Activated CD4-positive, alpha-beta T cell treated with anti-CD3 and anti-CD28 coated beads, Interleukin-2, amount 50 U/mL, for 16 hours (primary cell): ENCODE results near the gene SCN11A.
A peak's percentile ranks its signal among the peaks of the same experiment; 100 is the strongest.
"Not testable (repeated sequence)": the region's sequence is repeated elsewhere in the genome, so short reads cannot be mapped to it uniquely, and the experiment has no call there.

Source experiments
- DNase-seq: peaks from one replicate; pipeline ENCODE4 v3.0.0-alpha.2; 2020

SCN11A gene

DNA sequence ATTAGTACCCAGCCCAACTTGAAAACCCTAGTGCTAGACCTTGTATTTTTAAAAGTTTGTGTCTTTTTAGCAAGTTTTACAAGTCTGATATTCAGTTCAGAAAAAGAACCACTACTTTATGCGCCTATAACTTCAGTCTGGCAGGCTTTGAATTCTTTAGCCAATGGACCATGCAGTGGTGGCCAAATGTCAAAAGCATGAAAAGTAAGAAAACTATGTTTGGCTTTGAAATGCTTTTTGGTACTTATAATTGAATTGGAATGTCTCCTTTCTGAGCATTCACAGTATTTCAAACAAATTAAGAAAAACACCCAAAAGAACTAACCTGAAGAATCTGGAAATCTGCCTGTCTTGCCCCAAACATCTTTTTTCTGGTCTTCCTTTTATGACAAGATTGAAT lies 12.9 kb upstream of the SCN11A start:
- DNase-seq, result no peak

DNA sequence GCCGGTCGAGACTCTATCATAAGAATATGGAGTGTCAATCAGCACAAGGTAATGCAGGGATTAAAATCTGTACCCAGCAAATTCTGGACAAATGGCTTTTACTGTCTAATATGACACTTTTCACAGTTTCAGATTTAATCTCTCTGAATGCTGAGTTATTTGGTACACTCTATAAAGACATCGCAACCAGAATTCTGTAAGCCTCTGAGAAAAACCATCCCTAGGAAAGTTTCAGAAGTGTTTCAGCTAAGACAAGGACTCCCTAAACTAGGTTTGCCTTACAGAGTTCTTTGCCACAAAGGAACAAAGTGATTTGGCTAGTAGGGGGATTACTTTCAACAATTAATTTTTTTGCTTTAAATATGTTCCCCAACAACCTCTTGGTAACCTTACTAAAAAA lies 11.4 kb upstream of the SCN11A start:
- peak; percentile 48 for DNase-seq

DNA sequence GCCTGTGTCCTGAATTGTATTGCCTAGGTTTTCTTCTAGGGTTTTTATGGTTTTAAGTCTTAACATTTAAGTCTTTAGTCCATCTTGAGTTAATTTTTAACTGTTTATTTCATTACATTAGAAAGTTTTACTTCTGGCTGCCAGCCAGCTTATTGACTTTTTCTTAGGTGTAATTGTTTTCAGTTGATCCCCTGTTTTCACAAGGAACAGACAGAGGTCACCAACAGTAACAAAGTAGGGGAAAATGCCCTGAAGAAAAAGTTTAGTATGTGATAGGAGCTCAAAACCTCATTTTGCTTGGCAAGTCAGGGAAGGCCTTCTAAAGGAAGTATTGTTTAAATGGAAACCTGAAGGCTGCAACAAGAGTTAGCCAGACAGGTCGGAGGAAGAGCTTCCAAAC lies 10.4 kb upstream of the SCN11A start:
- no peak for DNase-seq

DNA sequence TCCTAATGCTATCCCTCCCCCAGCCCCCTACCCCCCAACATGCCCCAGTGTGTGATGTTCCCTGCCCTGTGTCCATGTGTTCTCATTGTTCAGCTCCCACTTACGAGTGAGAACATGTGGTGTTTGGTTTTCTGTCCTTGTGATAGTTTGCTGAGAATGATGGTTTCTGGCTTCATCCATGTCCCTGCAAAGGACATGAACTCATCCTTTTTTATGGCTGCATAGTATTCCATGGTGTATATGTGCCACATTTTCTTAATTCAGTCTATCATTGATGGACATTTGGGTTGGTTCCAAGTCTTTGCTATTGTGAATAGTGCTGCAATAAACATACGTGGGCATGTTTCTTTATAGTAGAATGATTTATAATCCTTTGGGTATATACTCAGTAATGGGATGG lies 9.5 kb upstream of the SCN11A start:
- not testable (repeated sequence) for DNase-seq

DNA sequence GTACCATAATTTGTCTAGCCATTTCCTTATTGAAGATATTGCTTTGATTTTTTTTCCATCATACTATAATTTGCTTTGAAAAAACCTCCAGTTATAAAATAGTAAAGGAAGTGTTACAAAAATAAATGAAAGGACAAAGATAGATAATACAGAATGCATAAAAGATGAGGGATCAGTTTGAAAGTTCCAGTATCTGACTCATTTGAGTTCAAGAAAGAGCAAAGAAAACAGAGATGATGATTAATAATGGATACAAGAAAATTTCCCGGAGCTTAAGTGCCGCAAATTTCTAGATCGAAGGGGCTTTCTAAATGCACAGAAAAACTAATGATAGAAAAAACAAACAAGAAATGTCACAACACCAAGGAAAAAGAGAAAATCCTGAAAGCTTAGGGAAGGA lies 4.4 kb upstream of the SCN11A start:
- no peak for DNase-seq

DNA sequence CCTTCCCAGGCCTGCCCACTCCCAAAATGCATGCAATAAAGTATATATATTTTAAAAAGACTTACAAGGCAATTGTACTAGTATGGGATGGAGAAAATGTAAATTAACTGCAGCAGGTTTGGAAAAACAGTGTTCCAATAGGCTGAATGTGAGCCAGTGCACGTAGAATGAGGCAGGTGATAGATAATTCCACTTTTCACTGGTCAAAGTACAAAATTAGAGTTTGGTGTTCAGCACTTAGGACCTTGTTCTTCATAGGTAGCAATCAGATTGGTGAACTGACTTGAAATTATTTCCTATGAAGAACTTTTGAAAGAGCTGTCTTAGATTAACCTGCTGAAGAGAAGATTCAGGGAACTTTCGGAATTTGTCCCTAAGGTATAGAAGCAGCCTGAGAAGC lies 2.0 kb upstream of the SCN11A start:
- DNase-seq, result no peak

DNA sequence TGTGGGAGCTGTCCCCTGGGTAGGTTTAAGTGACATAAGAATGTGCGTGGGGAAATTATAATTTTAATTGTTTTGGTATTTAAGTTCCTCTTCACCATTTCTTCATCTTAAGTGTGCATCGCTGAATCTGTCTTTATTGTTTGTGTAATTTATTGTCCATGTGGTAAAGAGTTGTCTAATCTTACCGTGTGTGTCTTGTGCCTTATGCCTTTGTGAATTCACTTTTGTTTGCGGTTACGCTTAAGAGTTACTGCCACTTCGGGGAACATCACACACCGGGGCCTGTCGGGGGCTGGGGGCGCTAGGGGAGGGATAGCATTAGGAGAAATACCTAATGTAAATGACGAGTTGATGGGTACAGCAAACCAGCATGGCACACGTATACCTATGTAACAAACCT lies 839 bp upstream of the SCN11A start:
- no peak for DNase-seq

DNA sequence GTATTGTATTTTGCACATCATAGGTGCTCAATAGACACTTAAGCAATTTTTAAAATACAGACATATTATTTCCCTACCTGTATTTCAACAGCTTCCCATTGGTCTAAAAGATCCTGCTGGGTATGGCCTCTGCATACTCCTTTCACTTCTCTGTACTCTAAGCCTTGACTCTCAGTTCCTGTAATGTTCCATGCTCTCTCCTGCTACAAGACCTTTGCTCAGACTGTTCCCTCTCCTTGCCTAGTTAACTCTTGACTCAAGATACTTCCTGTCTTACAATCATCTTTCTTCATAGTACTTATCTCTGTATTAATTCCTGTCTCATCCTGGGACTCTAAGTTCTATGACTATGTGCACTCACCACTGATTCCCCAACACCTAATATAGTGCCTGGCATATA lies 1.7 kb downstream of the SCN11A start:
- DNase-seq, result no peak

DNA sequence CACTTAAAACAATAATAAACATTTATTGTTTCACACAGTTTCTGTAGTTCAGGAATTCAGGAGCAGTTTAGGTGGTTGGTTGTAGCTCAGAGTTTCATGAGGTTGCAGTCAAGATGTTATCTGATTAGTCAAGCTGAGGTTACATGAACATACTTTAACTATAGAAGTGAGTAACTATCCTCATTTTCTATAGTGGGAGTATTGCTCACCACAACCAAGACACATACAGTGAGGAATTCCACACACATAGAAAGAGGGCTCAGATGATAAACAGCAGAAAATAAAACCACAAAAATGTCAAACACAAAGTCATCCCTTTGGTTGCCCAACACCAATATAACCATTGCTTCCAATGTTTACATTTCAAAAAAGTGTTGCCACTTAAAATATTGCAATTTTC lies 13.6 kb downstream of the SCN11A start:
- no peak for DNase-seq

DNA sequence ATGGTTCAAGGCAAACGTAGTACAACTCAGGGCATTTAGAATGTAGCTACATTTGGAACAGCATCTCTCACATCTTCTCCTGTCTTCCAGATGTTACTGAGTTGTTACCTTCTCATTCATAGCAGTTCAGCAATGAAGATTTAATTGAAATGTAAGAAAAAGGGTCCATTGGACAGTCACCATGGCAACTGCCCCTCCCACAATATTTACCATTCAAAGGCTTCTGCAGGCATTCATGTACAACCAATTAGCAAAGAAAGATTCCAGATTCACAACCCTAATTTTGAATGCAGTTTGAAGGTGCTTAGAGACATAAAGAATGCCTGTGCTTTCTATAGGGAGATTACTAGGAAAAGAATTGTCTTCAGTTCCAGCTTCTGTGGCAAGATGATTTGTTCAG lies 22.2 kb downstream of the SCN11A start:
- no peak for DNase-seq

DNA sequence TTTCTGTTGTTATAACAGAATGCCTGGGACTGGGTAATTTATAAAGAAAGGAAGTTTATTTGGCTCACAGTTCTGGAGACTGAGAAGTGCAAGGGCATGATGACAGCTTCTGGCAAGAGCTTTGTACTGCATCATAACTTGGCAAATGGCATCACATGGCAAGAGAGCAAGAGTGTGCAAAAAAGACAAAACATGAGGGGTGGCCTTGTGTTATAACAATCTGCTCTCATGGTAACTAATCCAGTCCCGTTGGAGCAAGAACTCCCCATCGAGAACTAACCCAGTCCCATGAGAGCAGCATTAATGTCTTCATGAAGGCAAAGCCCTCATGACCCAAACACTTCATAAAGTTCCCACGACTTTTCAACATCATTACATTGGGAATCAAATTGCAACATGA lies 23.2 kb downstream of the SCN11A start:
- no peak for DNase-seq

DNA sequence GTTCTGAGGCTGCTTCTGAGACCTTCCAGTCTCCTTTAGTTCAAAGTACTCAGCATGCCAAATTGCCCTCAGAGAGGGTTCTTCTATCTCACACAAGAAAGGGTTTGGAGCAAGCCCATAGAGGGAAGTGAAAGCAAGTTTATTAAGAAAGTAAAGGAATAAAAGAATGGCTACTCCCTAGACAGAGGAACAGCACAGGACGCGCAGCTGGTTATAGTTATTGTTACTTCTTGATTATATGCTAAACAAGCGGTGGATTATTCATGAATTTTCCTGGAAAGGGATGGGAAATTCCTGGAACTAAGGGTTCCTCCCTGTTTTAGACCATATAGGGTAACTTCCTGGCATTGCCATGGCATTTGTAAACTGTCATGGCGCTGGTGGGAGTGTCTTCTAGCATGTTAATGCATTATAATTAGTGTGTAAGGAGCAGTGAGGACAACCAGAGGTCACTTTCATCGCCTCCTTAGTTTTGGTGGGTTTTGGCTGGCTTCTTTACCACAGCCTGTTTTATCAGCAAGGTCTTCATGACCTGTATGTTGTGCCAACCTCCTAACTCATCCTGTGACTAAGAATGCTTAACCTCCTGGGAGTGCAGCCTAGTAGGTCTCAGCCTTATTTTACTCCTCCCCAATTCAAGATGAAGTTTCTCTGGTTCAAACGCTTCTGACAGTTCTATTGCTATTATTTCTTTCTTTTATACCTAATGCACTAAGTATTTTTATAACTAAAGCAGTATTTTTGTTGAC lies 26.3 kb downstream of the SCN11A start:
- DNase-seq, result no peak

DNA sequence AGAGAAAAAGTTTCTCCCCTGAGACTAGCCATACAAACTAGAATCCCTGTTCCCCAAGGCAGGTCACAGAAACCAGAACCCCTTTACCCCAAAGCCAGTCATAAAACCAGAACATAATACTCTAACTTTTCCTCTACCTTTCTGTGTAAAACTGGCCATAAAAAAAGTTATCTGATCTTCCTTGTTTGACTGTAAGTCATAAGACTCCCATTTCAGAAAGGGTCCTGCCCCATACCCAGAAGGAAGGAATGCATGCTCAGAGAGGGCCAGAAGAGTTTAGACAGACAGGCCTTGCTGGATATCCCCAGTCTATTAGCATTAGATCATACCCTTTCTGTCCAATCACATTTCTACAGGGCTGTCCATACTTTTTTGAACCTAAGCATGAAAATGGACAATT lies 27.2 kb downstream of the SCN11A start:
- no peak for DNase-seq

DNA sequence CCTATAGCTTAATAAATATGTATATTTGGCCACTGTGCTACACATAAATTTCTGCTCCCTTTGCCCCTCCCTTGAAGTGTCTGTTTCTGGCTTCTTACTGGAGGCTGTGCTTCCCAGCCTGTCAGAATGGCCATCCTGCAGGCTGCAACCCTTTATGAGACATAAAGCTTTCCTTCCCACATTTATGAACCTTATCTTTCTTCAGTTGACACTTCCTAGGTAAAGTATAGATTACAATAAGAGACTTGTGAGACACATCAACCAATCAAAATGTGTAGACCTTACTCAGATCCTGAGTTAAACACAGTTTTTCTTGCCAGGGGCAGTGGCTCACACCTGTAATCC lies 29.5 kb downstream of the SCN11A start:
- no peak for DNase-seq

DNA sequence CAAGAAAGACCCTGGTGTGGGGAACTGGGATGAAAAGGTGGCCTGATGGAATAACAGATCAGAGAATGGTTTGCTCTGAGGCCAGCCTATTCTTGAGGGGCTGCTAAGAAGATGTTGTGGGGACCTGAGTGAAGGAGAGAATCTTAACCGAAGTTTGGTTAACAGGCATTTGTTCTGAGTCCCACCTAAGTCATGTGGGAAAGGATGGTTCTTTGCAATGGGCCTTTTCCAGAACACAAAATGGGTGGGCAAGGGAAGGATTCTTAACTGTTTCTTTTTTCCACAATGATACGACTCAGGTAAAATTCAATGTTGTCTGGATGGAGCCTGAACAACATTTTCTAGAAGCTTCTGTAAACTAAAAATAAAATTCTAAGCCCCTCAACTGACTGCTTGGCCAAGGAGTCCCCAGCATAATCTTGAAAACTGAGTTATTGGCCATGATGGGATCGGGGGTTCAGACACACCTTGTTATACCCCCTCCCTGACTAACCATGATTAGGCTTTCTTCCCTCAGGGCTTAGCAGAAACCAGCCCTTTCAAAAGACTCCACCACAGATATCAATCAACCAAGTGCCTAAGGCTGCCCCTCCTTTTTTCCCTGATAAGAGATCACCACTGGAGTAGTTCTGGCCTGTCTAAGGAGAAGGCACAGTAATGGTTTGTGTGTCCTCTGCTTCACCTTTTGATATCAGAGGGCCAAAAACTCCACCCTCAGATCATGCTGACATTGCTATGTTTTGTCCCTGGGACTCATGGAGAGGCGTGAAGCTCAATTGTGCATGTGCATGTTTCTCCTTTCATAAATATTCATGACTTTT lies 30.1 kb downstream of the SCN11A start:
- DNase-seq, result no peak

DNA sequence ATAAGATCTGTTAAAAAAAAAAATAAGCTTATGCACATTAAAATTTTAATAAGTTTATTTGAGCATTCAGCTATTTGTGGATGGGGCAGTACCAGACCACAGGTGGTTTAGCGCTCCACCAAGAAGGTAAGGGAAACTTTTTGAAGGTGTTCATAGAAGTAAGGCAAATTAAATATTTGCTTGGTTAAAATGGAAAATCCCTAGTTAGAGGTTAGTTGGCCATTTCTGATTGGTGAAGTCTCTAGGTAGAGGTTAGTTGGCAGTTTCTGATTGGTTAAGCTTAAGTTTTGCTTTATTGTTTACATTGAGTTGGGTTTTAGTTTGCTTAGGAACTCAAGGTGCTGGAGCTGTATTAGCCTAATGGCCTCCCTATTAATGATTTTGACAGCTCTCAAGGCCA lies 30.7 kb downstream of the SCN11A start:
- no peak for DNase-seq

DNA sequence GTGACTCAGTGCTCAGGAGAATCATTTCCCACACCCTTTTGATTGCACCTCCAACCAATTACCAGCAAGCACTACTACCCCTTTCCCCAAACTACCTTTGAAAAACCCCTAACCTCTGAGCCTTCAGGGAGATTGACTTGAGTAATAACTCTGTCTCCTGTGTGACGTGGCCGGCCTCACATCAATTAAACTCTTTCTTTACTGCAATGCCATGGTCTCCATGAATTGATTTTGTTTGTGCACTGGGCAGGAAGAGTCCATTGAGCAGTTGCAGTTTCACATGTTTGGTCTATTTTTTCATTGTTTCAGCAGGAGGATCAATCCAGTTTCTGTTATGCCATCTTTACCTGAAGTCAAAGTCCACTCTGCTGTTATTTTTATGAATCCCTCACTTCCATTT lies 32.4 kb downstream of the SCN11A start:
- no peak for DNase-seq

DNA sequence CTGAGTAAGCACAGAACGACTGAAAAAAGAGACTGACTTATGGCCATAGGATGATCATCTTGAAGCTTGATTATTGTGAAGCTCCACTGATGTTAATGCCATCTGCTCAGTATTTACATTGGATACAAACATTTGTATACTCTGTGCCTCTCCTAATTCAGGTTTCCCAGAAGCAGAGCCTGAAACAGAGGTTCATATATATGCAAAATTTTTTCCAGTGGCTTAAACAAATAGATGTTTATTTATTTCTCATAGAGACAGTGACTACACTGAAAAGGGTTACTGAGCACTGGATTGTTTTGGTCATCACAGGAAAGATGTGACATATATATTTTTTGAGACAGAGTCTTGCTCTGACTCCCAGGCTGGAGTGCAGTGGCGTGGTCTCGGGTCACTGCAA lies 36.3 kb downstream of the SCN11A start:
- no peak for DNase-seq

DNA sequence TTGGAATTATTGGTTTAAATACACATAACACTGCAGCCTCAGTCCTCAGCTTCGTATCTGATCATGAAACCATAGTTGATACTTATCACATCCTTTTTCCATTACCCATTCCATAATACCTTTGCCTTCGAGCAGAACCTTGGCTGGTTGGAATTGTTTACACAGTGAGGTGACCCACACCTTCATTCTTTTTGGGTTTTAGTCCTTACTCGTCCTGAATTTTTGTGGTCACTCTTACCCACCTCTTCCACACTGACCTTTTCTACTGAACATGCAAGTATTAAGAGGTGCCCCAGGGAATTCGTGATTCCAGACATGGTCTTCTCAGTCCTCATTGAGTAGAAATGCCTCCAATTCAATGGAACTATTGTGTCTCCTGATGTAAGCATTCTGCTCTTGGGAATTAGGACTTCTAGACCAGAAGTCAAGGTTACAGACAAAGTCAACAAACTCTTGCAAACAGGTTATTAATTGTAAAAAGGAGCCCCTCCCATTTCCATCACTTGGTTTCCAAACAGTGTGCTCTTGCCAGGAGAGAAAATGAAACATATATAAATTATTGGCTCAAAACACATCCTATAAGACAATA lies 37.7 kb downstream of the SCN11A start:
- DNase-seq, result no peak

DNA sequence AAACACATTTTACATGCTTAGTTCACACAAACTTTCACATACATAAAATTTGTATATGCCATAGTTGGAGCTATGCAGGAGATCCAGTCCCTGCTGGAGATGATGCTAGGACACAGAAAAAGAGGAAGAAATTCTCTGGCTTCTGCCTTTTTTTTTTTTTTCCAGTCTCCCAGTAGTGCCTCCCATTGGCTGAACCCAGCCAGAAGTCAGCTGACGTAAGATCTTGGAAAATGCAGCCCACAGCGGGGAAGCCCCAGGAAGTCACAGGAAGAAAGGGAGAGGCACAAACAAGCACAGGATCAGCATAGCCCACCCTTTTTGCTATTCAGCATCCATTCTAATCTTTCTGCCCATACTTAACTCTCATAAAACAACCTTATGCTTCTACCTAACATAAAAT lies 38.5 kb downstream of the SCN11A start:
- DNase-seq, result no peak

DNA sequence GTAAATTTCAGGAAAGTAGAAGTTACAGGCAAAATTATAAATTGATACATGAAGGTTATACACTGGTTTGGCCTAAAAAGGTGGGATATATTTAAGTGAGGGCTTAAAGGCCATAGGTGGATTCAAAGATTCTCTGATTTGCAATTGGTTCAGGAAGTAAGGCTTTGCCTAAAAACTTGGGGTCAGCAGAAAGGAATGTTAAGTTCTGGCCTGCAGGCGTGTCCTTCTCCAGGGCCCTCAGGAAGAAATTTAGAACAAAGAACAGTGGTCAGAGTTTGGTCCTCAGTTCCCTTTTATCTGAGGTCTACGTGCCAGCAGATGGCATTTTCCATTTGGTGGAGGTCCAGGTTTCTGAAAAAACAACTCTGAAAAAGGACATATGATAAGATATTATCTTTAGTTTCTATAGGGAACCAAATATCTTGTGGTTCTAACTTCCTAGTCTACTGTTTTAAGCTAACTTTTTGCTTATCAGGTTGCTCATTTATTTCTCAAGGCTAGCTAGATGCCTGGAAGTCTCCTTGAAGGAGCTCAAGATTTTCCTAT lies 40.5 kb downstream of the SCN11A start:
- no peak for DNase-seq

DNA sequence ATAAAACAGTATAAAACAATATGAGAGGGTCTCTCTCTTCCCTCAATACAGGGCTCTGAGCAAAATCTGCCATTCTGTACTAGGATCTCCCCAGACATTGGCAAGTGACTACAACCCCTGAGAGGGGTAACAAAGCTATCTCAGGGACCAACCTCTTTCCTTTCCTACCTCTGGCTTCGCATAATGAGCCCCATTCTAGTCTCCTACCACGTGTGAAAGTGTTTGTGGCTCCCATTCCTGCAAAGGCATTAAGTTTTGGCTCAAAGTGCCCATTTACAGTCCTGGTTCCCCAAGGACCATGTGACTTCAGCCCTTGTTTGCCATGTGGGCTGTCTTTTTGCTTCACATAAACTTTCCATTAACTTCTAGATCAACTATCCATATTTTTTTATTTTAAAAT lies 46.4 kb downstream of the SCN11A start:
- no peak for DNase-seq
